ENCODE results near the gene F11.
"Not testable (repeated sequence)": the region's sequence is repeated elsewhere in the genome, so short reads cannot be mapped to it uniquely, and the experiment has no call there.

The F11 gene

GRCh38 chr4:186249785-186250754 lies 15.9 kb upstream of the F11 start:
- DNase-seq (ENCODE audit: low read depth in 4 of 4, low spot score in 1 of 4), result no peak

GRCh38 chr4:186250760-186251159 lies 15.2 kb upstream of the F11 start:
- no peak for DNase-seq (ENCODE audit: low read depth in 4 of 4, low spot score in 1 of 4)

DNA sequence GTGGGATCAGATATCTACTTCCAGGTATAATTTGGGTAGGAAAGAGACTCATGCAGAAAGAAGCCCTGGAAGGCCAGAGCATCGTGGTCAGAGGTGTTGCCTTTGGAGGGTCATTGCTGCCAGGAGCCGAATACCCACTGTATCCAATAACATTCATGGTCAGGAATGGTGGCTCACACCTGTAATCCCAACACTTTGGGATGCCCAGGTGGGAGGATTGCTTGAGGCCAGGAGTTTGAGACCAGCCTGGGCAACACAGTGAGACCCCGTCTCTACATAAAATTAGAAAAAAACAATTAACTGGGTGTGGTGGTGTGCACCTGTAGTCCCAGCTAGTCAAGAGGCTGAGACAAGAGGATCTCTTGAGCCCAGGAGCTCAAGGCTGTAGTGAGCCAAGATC lies 10.9 kb upstream of the F11 start:
- no peak for DNase-seq (ENCODE audit: low read depth in 4 of 4, low spot score in 1 of 4)

- no peak for DNase-seq (ENCODE audit: low read depth in 4 of 4, low spot score in 1 of 4)
These were observed 7.7 kb upstream of the F11 start for GRCh38 chr4:186258216-186258811.

DNA sequence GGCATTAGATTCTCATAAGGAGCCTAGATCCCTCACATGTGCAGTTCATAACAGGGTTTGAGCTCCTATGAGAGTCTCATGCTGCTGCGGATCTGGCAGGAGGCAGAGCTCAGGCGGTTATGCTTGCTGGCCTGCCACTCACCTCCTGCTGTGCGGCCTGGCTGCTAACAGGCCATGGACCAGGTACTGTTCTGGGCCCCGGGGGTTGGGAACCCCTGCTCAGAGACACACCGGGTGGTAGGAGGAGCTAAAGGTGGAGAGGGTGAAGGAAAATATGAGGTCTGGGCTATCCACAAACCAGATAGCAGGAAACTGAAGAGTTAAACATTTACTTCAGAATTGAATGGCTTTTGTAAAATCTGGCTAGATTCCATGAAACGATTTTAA lies 5.9 kb upstream of the F11 start:
- DNase-seq (ENCODE audit: low read depth in 4 of 4, low spot score in 1 of 4), result no peak

DNA sequence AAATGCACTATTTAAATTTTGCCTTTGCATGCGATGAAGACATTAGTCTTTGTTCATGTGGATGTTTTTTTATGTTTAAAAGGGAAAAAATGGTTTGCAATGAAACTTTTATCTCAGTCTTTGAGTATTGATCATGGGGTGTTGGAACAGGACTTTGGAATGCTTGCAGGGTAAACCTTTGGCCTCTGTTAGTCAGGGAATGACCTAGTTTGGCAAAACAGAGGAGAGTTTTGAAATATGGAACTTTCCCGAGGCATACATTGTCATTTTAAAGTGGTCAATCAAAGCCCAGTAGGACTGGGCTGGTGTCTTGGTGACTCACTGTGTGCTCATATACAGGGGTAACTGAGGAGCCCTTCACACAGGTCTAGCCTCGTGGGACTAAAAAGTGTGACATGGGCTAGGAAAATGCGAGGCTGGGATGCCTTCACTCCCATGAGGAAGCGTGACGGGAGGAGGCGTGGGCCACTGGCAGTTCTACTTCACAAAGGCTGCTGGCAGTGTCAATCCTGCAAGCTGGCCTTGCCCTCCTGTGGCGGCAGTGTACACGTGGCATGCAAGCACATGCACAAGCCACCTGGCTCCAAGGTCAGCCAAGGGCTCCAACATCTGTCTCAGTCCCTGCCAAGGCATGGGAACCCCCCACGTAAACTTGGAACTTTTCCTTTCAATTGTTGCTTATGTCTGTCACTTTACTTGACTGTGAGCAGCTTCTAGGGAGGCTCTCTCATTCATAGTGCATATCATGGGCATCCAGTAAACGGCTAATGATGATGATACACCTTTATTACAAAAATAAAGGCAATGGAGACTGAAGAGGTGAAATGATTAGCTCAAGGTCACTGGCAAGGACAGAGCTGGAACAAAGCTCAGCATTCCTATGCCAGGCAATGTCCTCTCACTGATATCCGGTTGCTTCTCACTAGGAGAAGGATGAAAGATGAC lies 5.2 kb upstream of the F11 start:
- DNase-seq (ENCODE audit: low read depth in 4 of 4, low spot score in 1 of 4), result no peak

GRCh38 chr4:186264660-186265059 lies 1.3 kb upstream of the F11 start:
- no peak for DNase-seq (ENCODE audit: low read depth in 4 of 4, low spot score in 1 of 4)

GRCh38 chr4:186265250-186265649 lies 739 bp upstream of the F11 start:
- DNase-seq (ENCODE audit: low read depth in 4 of 4, low spot score in 1 of 4), result not testable (repeated sequence)

- DNase-seq (ENCODE audit: low read depth in 4 of 4, low spot score in 1 of 4), result no peak
These were observed 904 bp downstream of the F11 start for GRCh38 chr4:186266729-186267456.

- no peak for DNase-seq (ENCODE audit: low read depth in 4 of 4, low spot score in 1 of 4)
These were observed 5.2 kb downstream of the F11 start for GRCh38 chr4:186271081-186271678.

DNA sequence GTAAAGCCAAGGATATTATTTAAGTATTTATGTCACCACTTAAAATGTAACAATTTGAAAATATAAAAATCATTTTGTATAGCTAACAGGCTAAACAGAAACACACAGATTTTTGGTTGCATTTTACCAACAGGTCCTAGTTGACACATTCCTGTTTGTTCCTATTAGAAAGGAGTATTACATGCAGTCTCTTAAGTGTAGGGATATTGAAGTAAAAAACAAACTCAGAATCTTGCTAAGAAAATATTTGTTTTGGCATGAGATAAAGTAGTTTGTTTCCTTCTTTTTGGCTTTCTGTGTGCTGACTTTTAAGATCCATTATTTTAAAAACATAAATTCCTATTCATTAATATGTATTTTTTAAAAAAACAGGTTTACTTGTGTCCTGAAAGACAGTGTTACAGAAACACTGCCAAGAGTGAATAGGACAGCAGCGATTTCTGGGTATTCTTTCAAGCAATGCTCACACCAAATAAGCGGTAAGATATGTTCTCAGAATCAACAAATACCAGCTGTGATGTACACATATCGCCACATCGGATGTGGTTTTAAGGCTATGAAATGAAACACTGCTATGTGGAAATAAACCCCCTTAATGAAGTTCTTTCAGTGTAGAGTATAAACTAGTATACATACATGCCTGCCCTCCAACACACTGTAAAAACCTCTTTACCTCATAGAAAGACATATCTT lies 6.9 kb downstream of the F11 start:
- no peak for DNase-seq (ENCODE audit: low read depth in 4 of 4, low spot score in 1 of 4)

DNA sequence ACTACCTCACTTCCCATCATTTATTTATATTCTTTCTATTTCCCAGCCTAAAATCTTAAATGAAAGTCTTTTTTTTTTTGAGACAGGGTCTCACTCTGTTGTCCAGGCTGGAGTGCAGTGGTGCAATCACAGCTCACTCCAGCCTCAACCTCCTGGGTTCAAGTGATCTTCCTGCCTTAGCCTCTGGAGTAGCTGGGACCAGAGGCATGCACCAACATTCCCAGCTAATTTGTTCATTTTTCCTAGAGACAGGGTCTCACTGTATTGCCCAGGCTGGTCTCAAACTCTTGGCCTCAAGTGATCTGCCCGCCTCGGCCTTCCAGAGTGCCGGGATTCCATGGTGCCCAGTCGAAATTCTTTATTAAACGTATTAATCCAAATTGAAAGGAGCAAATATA lies 7.4 kb downstream of the F11 start:
- not testable (repeated sequence) for DNase-seq (ENCODE audit: low read depth in 4 of 4, low spot score in 1 of 4)

GRCh38 chr4:186283311-186283710 lies 17.3 kb downstream of the F11 start:
- no peak for DNase-seq (ENCODE audit: low read depth in 4 of 4, low spot score in 1 of 4)

DNA sequence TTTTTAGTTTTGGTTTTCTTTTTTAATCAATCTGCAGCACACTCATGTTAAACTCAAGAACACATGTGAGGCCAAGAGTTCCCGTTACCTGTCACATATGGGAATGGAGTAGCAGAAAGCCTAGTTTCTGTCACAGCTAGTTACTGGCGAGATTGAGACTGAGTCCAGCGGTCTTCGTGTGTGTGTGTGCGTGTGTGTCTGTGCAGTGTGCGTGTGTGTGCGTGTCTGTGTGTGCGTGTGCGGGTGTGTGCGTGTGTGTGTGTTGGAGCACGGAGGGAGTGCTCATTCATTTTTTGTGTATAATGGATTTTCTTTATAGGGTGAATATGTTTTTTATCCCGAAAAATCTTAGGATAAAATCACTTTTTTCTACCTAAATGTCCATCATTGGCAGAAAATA lies 19.2 kb downstream of the F11 start:
- DNase-seq (ENCODE audit: low read depth in 4 of 4, low spot score in 1 of 4), result no peak

- DNase-seq (ENCODE audit: low read depth in 4 of 4, low spot score in 1 of 4), result no peak
These were observed 20.6 kb downstream of the F11 start for GRCh38 chr4:186286581-186286980.

- no peak for DNase-seq (ENCODE audit: low read depth in 4 of 4, low spot score in 1 of 4)
These were observed 25.4 kb downstream of the F11 start for GRCh38 chr4:186291256-186291890.

- DNase-seq (ENCODE audit: low read depth in 4 of 4, low spot score in 1 of 4), result no peak
These were observed 28.2 kb downstream of the F11 start for GRCh38 chr4:186294160-186294559.

GRCh38 chr4:186296481-186296880 lies 30.5 kb downstream of the F11 start:
- no peak for DNase-seq (ENCODE audit: low read depth in 4 of 4, low spot score in 1 of 4)

DNA sequence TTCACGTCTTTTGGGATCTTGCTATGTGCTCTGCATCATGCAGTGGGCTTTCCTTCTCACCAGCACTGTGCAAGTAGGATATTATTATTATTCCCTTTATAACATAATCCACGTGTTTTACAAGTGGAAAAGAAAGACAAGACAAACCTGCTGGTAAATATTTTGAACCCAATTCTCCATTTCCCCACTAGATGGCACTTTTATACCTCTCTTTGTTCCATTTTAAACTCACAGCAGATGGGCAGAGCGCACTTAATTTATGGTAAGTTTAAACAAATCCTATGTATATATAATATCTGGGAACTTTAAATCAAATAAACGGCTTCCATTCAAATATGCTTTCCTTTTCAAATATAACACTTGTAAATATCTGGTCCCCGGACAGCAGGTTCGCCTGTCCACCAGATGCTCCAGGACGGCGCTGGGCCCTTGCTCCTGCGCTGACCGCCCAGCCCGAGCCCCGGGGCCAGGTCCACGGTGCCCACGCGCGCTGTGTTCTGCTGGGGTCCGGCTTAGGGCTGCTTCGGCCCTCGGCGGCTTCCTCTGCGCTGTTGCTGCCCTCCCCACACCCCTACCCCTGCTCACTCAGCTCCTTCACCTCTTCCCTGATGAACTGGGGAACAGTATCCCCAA lies 31.1 kb downstream of the F11 start:
- DNase-seq (ENCODE audit: low read depth in 4 of 4, low spot score in 1 of 4), result no peak

Measured in stimulated activated CD4-positive, alpha-beta T cell treated with anti-CD3 and anti-CD28 coated beads, Interleukin-1b, Interleukin-23, amount 100 ng/mL, for 24 hours (primary cell).